HUES48 (cell line): ENCODE results near the gene MSX1.

ENCODE experiments used
- H3K27ac ChIP-seq: one replicate; pipeline ENCODE4 v1.7.0; 2013; ENCODE audit warnings: low read depth, low read length, inconsistent platforms
- H3K27me3 ChIP-seq: 2 replicates; pipeline ENCODE4 v1.6.1; 2013; ENCODE audit warnings: mild to moderate bottlenecking, low read length; ENCODE audit not compliant: control insufficient read depth, insufficient read depth
- H3K36me3 ChIP-seq: 2 replicates; pipeline ENCODE4 v1.6.1; 2013; ENCODE audit warnings: low read length; ENCODE audit not compliant: control insufficient read depth, insufficient read depth
- H3K4me1 ChIP-seq: 2 replicates; pipeline ENCODE4 v1.6.1; 2013; ENCODE audit warnings: mild to moderate bottlenecking, low read length; ENCODE audit not compliant: control insufficient read depth, insufficient read depth
- H3K4me3 ChIP-seq: 2 replicates; pipeline ENCODE4 v1.5.1; 2013; ENCODE audit warnings: mild to moderate bottlenecking, low read depth, low read length
- H3K9ac ChIP-seq: 2 replicates; pipeline ENCODE4 v1.6.1; 2013; ENCODE audit warnings: mild to moderate bottlenecking, low read depth, low read length, moderate library complexity
- H3K9me3 ChIP-seq: 2 replicates; pipeline ENCODE4 v1.6.1; 2013; ENCODE audit warnings: low read length; ENCODE audit not compliant: control insufficient read depth, insufficient read depth

The MSX1 gene

DNA sequence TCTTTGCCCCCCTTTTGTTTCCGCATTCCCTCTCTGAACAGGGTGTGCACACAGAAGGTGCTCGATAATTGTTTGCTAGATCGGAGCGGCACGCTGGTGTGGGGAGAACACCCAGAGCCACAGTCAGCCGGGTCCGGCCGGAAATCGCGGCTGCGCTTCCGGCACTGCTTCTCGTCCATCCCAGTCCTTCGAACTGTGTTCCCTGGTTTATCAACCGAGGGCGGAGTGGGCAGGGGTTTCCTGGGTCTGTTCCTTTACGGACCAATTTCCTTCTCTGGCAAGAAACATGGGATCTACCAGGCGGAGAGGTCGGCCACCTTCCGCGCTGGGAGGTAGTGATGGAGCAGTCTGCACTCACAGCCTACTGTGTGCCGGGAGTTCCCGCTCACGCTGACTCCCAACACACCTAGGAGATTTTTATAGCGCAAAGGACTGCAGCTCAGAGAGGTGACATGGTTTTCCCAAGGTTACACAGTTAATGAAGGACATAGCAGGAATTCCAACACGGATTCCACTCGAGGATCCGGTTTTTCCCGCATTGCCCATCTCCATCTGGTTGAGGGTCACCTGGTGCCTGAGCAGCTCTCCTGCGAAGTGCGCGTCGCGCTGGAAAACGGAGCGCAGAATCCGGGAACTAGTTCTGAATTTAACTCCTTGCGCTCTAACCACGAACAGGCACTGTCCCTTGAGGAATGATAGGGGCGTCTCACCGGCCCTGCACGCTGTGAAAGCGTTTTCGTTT, 6.8 kb downstream of the MSX1 start:
- Histone ChIP-seq H3K27me3 (peaks cover 100% of the 10 kb centered on the region), H3K9ac (no peak overlapping the region), H3K4me3 (peak overlapping the region; percentile 46), H3K9me3 (peaks cover 3% of the 10 kb centered on the region; the same call in 1 of the 2 replicates), H3K36me3 (no peaks in the 10 kb centered on the region), H3K4me1 (peaks cover 22% of the 10 kb centered on the region), H3K27ac (no peak overlapping the region)

GRCh38 chr4:4866866-4867374, 7.5 kb downstream of the MSX1 start:
- Histone ChIP-seq H3K4me3 (peak overlapping the region; percentile 46; the same call in 1 of the 2 replicates), H3K9me3 (peaks cover 3% of the 10 kb centered on the region; the same call in 1 of the 2 replicates), H3K27me3 (peaks cover 100% of the 10 kb centered on the region), H3K9ac (no peak overlapping the region), H3K36me3 (no peaks in the 10 kb centered on the region), H3K27ac (no peak overlapping the region), H3K4me1 (peaks cover 26% of the 10 kb centered on the region)

- Histone ChIP-seq H3K27me3 (peaks cover 100% of the 10 kb centered on the region), H3K4me1 (peaks cover 29% of the 10 kb centered on the region), H3K36me3 (no peaks in the 10 kb centered on the region), H3K27ac (no peak overlapping the region), H3K9me3 (peaks cover 3% of the 10 kb centered on the region; the same call in 1 of the 2 replicates), H3K4me3 (no peak overlapping the region), H3K9ac (no peak overlapping the region)
These were observed 8.0 kb downstream of the MSX1 start for GRCh38 chr4:4867375-4868039.

DNA sequence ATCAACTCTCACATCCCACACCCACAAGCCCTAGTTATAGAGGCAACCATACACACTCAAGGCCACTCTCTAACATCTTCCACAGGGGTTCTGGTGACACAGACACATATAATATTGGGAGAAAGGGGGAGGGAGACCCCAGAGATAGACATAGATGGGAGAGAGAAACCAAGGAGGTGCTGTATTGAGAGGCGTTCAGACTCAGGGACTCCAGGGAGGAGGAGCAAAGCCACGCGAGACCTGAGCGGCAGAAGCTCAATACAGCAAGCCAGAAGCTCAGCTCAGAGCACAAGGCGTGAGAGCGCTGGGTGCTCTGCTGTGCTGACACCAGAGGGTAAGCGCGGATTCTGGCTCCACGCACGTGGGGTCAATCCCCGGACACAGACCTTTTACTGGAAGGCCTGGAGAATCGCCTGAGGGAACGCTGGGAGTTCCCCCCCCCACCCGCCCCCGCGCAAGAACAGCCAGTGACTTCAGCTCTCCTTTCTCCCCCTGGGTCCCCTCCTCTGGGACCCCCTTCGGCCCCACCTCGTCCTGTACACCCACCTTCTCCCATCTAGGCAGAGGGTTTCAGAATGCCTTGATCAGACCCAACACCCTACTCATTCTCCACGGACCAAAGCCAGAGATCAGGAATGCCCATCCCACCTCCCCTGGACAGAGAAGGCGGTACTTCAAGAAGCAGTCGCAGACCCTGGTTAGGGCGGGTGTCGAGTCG, 8.7 kb downstream of the MSX1 start:
- no peak overlapping the region for H3K27ac ChIP-seq
- H3K4me1 ChIP-seq, result peaks cover 26% of the 10 kb centered on the region
- H3K9ac ChIP-seq, result no peak overlapping the region
- H3K36me3 ChIP-seq, result no peaks in the 10 kb centered on the region
- H3K9me3 ChIP-seq, result peaks cover under 1% of the 10 kb centered on the region; the same call in 1 of the 2 replicates
- peaks cover 100% of the 10 kb centered on the region for H3K27me3 ChIP-seq
- no peak overlapping the region for H3K4me3 ChIP-seq

DNA sequence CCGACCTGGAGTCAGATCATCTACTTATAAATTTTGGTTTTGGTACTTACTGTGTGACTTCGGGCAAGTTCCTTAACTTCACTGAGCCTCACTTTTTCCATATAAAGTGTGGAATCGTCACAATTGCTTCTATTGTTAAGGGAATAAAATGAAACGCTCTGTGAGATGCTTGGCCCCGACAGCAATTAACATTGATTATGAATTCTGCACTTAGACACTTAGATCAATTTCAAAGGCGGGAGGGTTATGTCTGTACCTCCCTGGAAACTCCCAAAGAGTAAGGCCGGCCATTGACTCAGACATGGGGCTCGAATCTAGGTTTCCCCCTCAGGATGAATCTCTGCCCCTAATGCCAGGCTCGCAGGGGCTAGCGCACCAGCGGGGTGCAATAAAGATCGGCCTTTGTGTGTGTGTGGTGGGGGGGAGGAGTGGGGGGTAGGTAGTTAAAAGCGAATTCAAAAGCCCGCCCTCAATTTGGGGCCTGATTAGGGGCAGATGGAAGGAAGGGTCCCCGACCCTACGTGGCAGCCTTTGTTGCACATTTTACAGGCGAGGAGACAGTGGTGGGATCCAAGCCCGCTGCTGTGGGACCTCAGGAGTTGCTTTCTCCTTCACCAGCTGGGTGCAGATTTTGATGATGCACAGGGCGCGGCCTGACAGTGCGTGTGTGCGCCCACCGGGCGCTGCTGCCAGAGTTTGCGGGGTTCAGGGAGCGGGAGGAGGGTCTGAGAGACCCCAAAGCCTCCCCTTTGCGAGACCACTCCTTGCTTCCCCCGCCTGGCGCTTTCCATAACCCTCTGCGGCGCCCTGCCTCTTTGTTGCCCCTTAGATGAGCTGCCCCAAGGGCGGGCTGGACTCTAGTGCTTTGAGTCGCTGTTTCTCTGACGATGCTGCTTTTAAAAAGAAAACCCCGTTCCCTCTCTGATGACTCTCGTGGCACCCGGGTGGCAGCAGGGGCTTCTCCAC, 9.6 kb downstream of the MSX1 start:
- Histone ChIP-seq H3K36me3 (no peaks in the 10 kb centered on the region), H3K9ac (no peak overlapping the region), H3K4me3 (no peak overlapping the region), H3K27me3 (peaks cover 100% of the 10 kb centered on the region), H3K4me1 (peaks cover 26% of the 10 kb centered on the region), H3K27ac (no peak overlapping the region), H3K9me3 (no peaks in the 10 kb centered on the region)

DNA sequence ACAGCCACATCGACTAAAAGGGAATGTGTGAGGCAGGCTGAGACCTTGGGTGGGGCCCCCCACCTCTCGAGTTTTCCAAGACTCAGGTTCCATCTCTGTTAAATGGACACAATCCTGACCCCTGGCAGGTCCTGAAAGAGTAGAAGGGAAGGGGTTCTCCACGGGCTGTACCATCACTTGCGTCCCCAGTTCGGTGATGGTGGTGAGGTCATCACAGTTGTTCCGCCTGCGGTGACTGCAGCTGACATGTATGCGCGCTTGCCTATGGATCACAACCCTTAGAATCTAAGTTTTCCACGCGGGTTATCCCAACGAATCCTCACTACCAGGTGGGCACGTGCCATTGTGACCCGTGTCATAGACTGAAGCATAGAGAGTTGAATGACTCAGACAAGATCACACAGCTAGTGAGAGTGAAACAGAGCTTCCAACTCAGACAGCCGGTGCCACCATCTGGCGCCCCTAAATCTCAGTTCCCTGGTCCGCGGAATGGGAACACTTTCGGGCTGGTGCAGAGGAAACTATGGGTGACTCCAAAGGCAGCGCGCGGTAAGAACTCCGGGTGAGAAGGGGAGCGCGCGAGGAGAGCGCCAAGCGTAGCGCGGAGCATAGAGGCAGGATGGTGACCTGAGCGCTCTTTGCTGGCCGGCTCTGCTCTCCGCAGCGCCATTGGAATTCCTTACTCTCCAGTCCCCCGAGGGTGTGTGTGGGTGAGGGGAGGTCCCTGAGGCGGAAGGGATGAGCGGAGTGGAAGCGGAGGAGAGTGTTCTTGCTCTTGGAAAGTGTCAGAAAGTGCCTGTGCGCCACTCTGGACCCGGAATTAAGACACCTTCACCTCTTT, 10.5 kb downstream of the MSX1 start:
- Histone ChIP-seq H3K36me3 (no peaks in the 10 kb centered on the region), H3K4me3 (no peak overlapping the region), H3K4me1 (peaks cover 26% of the 10 kb centered on the region), H3K27me3 (peaks cover 100% of the 10 kb centered on the region), H3K27ac (no peak overlapping the region), H3K9ac (no peak overlapping the region), H3K9me3 (no peaks in the 10 kb centered on the region)

- H3K9me3 ChIP-seq, result no peaks in the 10 kb centered on the region
- H3K27ac ChIP-seq, result no peak overlapping the region
- H3K4me3 ChIP-seq, result no peak overlapping the region
- no peaks in the 10 kb centered on the region for H3K36me3 ChIP-seq
- no peak overlapping the region for H3K9ac ChIP-seq
- peaks cover 100% of the 10 kb centered on the region for H3K27me3 ChIP-seq
- H3K4me1 ChIP-seq, result peaks cover 26% of the 10 kb centered on the region
These were observed 11.2 kb downstream of the MSX1 start for GRCh38 chr4:4870576-4871241.

GRCh38 chr4:4871242-4871572, 11.7 kb downstream of the MSX1 start:
- H3K9ac ChIP-seq, result no peak overlapping the region
- H3K4me3 ChIP-seq, result 0 out of 2 replicates have a peak overlapping the region, but pooled peaks have one; percentile 10
- peaks cover 100% of the 10 kb centered on the region for H3K27me3 ChIP-seq
- H3K9me3 ChIP-seq, result no peaks in the 10 kb centered on the region
- peaks cover 25% of the 10 kb centered on the region for H3K4me1 ChIP-seq
- no peaks in the 10 kb centered on the region for H3K36me3 ChIP-seq
- H3K27ac ChIP-seq, result no peak overlapping the region

GRCh38 chr4:4871573-4872313, 12.3 kb downstream of the MSX1 start:
- Histone ChIP-seq H3K4me1 (peaks cover 20% of the 10 kb centered on the region), H3K9ac (no peak overlapping the region), H3K27ac (no peak overlapping the region), H3K4me3 (0 out of 2 replicates have a peak overlapping the region, but pooled peaks have one; percentile 10), H3K9me3 (no peaks in the 10 kb centered on the region), H3K27me3 (peaks cover 98% of the 10 kb centered on the region), H3K36me3 (no peaks in the 10 kb centered on the region)
